ENCODE measurements around the gene TRIM50. TPM values are rescaled to one million over a fixed set of nuclear protein-coding genes. Genes with fewer than 3 reads are reported as not detected.

The TRIM50 gene
- total RNA-seq, 1 donor = not detected

DNA sequence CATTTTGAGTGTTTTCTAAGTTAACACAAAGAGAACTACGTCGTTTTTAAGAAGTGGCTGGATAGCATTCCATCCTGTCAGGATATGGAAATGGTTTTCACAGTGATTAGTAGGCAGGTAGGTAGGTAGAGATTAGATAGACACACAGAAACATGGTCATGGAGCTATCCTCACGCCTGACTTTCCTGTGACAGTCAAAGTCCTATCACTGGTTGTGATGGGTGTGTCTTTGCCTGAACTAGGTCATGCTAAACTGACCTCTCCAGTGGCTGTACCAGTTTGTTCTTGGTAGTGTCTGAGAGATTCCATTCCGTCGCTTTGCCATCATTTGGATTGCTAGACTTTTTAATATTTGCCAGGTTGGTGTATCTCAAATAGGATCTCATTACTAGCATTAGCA lies 28.3 kb upstream of the TRIM50 start:
- Histone ChIP-seq H3K9me3 (ENCODE audit: low read depth, low read length) (no peaks in the 10 kb centered on the region), H3K4me3 (ENCODE audit: low read length) (no peak overlapping the region), H3K27me3 (ENCODE audit: insufficient read depth, low read length) (no peaks in the 10 kb centered on the region), H3K4me1 (ENCODE audit: insufficient read depth, low read length) (peaks cover 6% of the 10 kb centered on the region)

DNA sequence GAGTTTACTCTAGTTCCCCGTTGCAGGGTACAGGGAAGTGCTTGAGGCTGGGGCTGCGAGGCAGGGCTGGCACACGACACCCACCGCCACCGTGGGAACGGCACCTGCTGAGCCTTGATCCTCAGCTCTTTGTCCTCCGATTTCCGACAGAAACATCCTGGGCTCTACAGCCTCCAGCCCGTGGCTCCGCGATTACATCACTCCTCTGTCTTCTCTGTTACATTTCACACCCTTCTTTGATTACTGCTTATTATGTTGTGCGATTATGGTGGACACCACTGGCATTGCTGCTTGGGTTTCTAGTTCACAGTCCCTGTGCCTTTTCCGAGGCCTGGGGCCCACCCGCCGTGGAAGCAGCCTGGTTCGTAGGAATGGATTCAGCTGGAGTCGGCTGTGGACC lies 26.9 kb upstream of the TRIM50 start:
- Histone ChIP-seq H3K4me3 (ENCODE audit: low read length) (no peak overlapping the region), H3K4me1 (ENCODE audit: insufficient read depth, low read length) (peaks cover 6% of the 10 kb centered on the region), H3K9me3 (ENCODE audit: low read depth, low read length) (no peaks in the 10 kb centered on the region), H3K27me3 (ENCODE audit: insufficient read depth, low read length) (no peaks in the 10 kb centered on the region)

GRCh38 chr7:73354196-73354595 lies 26.3 kb upstream of the TRIM50 start:
- H3K4me3 ChIP-seq (ENCODE audit: low read length) = no peak overlapping the region
- no peaks in the 10 kb centered on the region for H3K9me3 ChIP-seq (ENCODE audit: low read depth, low read length)
- H3K4me1 ChIP-seq (ENCODE audit: insufficient read depth, low read length) = peaks cover 6% of the 10 kb centered on the region
- no peaks in the 10 kb centered on the region for H3K27me3 ChIP-seq (ENCODE audit: insufficient read depth, low read length)

DNA sequence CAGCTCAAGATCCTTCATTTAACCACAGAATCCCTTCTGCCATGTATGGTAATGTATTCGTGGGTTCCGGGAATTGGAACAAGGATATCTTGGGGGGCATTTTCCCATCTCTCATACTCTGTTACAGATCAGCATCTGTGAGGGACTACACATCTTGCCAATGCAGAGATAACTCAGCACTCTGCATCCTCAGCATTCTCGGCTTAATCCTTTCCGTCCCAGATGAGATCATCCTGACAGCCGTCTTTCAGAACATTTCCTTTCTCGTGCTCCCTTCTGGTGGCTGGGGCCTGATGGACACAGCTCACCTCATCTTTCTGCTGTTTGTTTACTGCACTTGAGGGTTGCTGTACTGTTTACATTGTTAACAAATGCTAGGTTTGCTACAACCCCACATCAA lies 25.4 kb upstream of the TRIM50 start:
- no peaks in the 10 kb centered on the region for H3K27me3 ChIP-seq (ENCODE audit: insufficient read depth, low read length)

DNA sequence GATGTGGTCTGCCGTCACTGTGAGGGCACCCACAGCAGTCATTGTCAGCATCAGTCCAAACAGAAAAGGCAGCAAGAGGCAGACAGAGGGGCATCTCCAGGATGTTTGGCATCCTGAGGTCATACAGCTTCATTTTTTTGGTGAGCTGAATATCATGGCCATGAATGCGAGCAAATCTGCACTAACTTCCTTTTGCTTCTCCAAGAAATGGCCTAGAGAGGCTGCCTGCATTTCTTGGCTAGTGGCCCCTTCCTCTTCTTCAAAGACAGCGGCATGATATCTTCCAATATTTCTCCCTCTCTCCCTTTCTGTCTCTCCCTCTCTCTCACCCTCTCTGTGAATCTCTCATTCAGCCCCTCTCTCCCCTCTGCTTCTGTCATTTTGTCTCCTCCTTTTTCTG lies 24.9 kb upstream of the TRIM50 start:
- no peaks in the 10 kb centered on the region for H3K27me3 ChIP-seq (ENCODE audit: insufficient read depth, low read length)
- H3K4me3 ChIP-seq (ENCODE audit: low read length) = no peak overlapping the region
- H3K4me1 ChIP-seq (ENCODE audit: insufficient read depth, low read length) = peaks cover 2% of the 10 kb centered on the region
- no peaks in the 10 kb centered on the region for H3K9me3 ChIP-seq (ENCODE audit: low read depth, low read length)

More for the DNA sequence above, 25.4 kb upstream of the TRIM50 start:
- Histone ChIP-seq H3K4me1 (ENCODE audit: insufficient read depth, low read length) (peaks cover 6% of the 10 kb centered on the region), H3K4me3 (ENCODE audit: low read length) (no peak overlapping the region), H3K9me3 (ENCODE audit: low read depth, low read length) (no peaks in the 10 kb centered on the region)

DNA sequence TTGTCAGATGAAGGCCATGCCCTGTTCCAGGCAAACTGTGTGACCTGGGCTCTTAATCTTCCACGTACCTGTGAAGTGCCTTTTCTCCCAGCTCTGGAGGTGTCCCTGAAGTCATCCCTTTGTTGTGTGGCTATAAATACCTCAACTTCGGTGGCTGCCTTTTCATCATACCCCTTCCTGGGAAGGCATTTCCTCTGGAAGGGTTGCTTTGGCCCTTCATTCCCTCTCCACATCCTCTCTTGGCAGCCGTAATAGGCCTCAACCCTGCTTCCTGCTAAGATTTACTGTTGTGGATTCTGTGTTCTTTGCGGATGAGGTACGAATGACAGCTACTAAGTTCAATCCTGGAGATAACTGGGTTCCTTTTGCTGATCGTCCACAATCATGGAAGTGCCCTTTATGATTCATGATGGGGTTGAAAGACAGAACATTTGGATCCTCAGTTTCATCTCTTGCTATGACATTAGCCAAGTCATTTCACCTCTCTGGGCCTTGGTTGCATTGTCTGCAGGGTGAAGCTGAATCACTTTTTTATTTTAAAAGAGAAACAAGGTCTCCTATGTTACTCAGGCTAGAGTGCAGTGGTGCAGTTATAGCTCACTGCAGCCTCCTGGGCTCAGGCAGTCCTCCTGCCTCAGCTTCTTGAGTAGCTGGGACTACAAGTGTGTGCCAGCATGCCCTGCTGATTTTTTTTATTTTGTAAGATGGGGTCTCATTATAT lies 23.7 kb upstream of the TRIM50 start:
- Histone ChIP-seq H3K4me3 (ENCODE audit: low read length) (no peak overlapping the region), H3K27me3 (ENCODE audit: insufficient read depth, low read length) (no peaks in the 10 kb centered on the region), H3K4me1 (ENCODE audit: insufficient read depth, low read length) (no peaks in the 10 kb centered on the region), H3K9me3 (ENCODE audit: low read depth, low read length) (no peaks in the 10 kb centered on the region)

DNA sequence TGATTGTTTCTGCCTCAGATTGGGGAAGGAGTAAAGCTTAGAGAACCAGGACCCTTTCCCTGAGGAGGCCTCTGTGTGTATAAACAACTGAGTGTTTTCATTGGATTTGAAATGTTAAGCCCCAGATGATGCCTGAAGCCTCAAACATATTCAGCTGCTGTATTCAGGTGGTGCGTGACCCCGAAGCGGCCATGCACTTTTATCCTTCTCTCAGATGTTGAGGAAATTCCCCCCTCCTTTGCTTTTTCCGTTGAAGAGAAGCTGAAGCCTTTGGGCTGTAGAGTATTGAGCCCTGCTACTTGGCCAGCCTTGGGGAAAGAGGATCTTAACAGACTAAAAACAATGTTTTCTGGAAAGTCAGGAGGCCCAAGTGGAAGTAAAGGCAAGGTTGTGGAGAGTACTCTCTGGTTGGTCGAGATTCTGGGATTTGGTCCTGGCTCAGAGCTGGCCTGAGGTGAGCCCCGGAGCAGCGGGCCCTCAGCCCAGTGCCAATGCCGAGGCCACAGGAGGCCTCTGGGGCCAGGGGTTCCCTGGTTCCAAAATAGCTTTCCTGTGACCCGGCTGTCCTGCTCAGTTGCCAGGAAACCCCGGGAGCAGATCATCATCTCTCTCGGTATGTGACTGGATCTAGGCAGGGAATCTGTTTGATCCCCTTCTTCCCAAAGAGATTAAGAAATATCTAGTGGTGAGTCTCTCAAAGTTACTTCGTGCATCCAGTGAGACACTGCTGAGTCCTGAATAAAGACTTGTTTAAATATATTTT lies 22.6 kb upstream of the TRIM50 start:
- H3K4me3 ChIP-seq (ENCODE audit: low read length) = no peak overlapping the region
- H3K4me1 ChIP-seq (ENCODE audit: insufficient read depth, low read length) = no peaks in the 10 kb centered on the region
- H3K9me3 ChIP-seq (ENCODE audit: low read depth, low read length) = no peaks in the 10 kb centered on the region
- no peaks in the 10 kb centered on the region for H3K27me3 ChIP-seq (ENCODE audit: insufficient read depth, low read length)

DNA sequence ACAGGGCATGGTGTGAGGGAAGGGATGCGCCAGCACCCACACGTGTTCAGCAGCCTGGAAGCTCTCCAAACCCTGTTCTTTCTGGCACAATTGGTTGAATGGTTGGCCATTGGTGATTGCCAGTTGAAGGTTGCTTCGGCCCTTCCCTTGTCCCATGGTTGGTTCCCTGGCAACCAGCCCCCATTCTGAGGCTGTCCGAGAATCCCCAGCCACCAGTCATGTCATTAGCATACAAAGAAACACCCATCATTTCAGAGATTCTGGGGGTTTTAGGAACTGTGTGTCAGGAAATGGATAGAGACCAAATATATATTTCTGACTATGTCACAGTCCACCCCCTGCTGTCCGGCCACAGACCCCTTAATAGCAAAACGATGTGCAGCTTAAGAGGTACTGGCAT lies 21.9 kb upstream of the TRIM50 start:
- Histone ChIP-seq H3K9me3 (ENCODE audit: low read depth, low read length) (no peaks in the 10 kb centered on the region), H3K27me3 (ENCODE audit: insufficient read depth, low read length) (no peaks in the 10 kb centered on the region), H3K4me3 (ENCODE audit: low read length) (no peak overlapping the region), H3K4me1 (ENCODE audit: insufficient read depth, low read length) (no peaks in the 10 kb centered on the region)

DNA sequence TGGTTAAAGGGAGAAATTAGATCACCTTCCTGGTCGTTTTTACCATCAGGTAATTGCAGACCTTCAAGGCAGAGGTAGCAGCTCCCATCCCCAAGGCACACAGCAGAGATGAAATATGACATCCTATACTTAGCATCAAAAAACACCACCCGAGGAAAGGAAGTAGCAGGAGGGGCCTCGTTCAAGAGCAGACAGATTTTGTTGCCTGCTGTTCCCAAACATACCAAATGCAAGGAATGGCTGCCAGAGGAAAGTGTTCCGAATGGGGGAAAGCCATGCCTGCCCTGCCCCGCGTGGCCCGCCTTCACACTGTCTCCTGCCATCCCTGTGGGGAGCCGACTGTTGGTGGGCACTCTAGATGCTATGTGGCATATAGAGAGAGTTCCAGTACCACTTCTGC lies 18.1 kb upstream of the TRIM50 start:
- no peaks in the 10 kb centered on the region for H3K4me1 ChIP-seq (ENCODE audit: insufficient read depth, low read length)
- H3K27me3 ChIP-seq (ENCODE audit: insufficient read depth, low read length) = no peaks in the 10 kb centered on the region
- no peaks in the 10 kb centered on the region for H3K9me3 ChIP-seq (ENCODE audit: low read depth, low read length)
- H3K4me3 ChIP-seq (ENCODE audit: low read length) = no peak overlapping the region

DNA sequence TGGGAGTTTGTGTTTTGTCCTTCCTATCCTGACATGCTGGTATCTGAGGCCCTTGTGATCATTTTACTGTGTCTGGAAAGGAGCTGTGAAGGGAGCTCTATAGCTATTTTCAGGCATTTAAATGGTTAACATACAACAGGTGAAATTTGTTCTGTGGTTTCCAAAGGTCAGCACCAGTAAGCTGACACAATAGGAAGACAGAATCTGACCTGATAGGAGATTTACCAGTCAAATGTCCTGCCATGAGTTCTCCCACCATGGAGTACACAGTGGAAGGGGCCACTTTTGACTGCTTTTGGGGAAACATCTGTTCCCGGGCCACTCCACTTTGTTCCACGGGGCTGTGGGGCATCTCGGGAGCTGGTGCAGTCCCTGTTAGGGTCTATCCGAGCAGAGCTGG lies 17.7 kb upstream of the TRIM50 start:
- H3K27me3 ChIP-seq (ENCODE audit: insufficient read depth, low read length) = no peaks in the 10 kb centered on the region
- H3K4me1 ChIP-seq (ENCODE audit: insufficient read depth, low read length) = no peaks in the 10 kb centered on the region
- no peak overlapping the region for H3K4me3 ChIP-seq (ENCODE audit: low read length)
- H3K9me3 ChIP-seq (ENCODE audit: low read depth, low read length) = no peaks in the 10 kb centered on the region

GRCh38 chr7:73343671-73344380 lies 15.9 kb upstream of the TRIM50 start:
- no peaks in the 10 kb centered on the region for H3K4me1 ChIP-seq (ENCODE audit: insufficient read depth, low read length)
- no peaks in the 10 kb centered on the region for H3K9me3 ChIP-seq (ENCODE audit: low read depth, low read length)
- no peak overlapping the region for H3K4me3 ChIP-seq (ENCODE audit: low read length)
- no peaks in the 10 kb centered on the region for H3K27me3 ChIP-seq (ENCODE audit: insufficient read depth, low read length)

- Histone ChIP-seq H3K9me3 (ENCODE audit: low read depth, low read length) (no peaks in the 10 kb centered on the region), H3K4me3 (ENCODE audit: low read length) (no peak overlapping the region), H3K27me3 (ENCODE audit: insufficient read depth, low read length) (no peaks in the 10 kb centered on the region), H3K4me1 (ENCODE audit: insufficient read depth, low read length) (no peaks in the 10 kb centered on the region)
Observed at GRCh38 chr7:73342645-73343044, 14.8 kb upstream of the TRIM50 start.

DNA sequence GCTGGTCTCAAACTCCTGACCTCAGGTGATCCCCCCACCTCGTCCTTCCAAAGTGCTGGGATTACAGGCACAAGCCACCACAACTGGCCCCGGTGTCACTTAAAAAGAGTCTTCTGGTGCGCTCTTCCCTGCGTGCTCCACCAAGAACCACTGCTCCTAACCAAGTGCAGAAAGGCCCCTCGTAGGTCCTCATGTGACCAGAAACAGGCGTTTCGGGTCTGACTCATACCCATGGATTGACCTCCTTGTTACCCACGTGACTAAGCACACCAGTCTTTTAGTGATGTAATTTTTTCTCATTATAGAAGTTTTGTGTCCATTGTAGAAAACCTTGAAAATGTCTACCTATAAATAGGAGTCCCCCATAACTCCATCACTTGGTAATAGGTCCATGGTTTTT lies 14.0 kb upstream of the TRIM50 start:
- no peaks in the 10 kb centered on the region for H3K9me3 ChIP-seq (ENCODE audit: low read depth, low read length)
- H3K27me3 ChIP-seq (ENCODE audit: insufficient read depth, low read length) = no peaks in the 10 kb centered on the region
- H3K4me1 ChIP-seq (ENCODE audit: insufficient read depth, low read length) = no peaks in the 10 kb centered on the region
- no peak overlapping the region for H3K4me3 ChIP-seq (ENCODE audit: low read length)

GRCh38 chr7:73340514-73340913 lies 12.6 kb upstream of the TRIM50 start:
- H3K4me1 ChIP-seq (ENCODE audit: insufficient read depth, low read length) = no peaks in the 10 kb centered on the region
- no peak overlapping the region for H3K4me3 ChIP-seq (ENCODE audit: low read length)
- H3K27me3 ChIP-seq (ENCODE audit: insufficient read depth, low read length) = no peaks in the 10 kb centered on the region
- H3K9me3 ChIP-seq (ENCODE audit: low read depth, low read length) = no peaks in the 10 kb centered on the region

- Histone ChIP-seq H3K4me3 (ENCODE audit: low read length) (no peak overlapping the region), H3K4me1 (ENCODE audit: insufficient read depth, low read length) (no peaks in the 10 kb centered on the region), H3K27me3 (ENCODE audit: insufficient read depth, low read length) (no peaks in the 10 kb centered on the region), H3K9me3 (ENCODE audit: low read depth, low read length) (no peaks in the 10 kb centered on the region)
Observed at GRCh38 chr7:73338321-73338720, 10.4 kb upstream of the TRIM50 start.
